T-helper 9 cell (primary cell): ENCODE measurements around the gene FBXO24.
"Not testable (repeated sequence)": the region's sequence is repeated elsewhere in the genome, so short reads cannot be mapped to it uniquely, and the experiment has no call there.

Source experiments
- DNase-seq: peaks from one replicate; pipeline ENCODE4 v3.0.0-alpha.2; 2020

Gene FBXO24

DNA sequence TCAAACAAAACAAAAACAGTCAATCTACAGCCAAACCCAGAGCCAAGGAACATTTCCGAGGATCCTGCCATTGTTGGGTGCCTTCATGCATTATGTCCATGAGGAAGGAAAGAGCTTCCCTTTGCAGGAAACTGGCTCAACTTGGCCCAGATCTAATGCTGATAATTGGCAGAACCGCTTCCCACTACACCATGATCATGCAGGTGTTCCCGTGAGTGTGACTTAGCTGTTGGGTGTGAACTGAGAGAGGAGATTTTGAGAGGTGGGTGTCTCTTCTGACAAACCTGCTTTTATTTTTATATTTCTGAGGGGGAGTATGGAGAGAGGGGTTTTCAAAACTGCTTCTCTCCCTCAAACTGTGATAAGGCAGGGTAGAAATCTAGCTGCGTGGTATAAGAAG lies 27.0 kb upstream of the FBXO24 start:
- DNase-seq = no peak

DNA sequence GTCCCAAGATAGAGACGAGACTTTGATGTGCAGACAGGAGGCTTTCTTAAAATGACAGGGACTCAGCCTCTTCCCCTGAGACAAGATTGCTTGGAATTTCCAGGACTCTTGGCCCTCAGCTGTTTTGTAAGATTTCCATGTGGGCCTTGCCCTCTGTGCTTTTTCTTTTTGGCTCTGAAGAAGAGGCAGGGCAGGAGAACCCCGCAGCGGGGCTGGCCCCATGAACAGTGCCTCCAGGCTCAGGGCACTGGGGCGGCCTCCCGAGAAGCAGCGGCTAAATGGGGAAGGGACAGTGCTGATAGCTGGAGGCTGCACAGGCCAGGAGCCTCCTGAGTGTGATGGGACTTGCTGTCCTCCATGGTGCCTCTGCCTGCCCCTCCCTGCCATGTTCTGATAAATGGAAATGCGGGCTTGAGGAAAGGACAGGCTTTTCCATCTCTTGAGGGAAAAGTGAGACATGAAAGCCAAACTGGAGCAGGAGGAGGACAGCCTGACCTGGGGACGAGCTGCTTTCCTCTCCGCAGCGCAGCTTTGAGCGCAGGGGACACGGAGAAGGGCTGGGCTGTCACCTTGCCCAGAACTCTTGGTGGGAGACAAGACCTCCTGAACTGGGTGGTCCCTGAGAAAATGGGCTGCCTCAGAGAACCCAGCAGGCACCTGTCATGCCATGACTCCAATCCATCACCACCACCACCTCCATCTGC lies 24.5 kb upstream of the FBXO24 start:
- DNase-seq = no peak

DNA sequence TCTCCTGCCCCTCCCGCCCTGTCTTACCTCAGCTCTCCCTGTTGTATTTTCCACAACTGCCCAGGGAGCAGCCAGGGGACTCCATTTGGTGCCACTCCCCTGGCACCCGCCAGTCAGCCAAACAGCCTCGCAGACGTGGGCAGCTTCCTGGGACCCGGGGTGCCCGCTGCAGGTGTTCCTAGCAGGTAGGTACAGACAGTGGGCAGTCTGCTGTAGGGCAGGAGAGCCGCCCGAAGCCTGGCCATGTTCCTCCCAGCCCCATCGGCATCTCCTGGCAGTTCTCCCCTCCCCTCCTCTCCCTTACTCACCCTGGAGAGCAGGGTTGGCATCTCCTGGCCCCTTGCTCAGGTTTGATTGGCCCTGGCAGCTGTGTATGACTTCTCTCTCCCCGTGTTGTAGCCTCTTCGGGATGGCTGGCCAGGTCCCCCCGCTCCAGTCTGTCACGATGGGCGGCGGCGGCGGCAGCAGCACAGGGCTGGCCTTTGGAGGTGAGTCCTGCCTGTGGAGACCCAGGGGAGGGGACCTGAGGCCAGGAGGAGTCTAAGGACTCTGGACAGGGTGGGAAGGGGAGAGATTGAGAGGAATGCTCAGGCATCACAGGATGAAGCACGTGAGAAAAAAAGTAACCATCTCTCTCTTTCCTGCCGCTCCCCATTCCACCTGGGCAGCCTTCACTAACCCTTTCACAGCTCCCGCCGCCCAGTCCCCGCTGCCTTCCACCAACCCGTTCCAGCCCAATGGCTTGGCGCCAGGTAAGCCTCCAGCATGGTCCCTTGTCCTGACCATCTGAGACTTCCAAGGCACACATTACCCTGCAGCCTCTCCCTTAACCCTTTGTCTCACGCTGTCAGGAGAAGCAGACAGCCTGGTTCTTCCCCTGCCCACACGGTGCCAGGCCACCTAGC lies 23.7 kb upstream of the FBXO24 start:
- DNase-seq = no peak

DNA sequence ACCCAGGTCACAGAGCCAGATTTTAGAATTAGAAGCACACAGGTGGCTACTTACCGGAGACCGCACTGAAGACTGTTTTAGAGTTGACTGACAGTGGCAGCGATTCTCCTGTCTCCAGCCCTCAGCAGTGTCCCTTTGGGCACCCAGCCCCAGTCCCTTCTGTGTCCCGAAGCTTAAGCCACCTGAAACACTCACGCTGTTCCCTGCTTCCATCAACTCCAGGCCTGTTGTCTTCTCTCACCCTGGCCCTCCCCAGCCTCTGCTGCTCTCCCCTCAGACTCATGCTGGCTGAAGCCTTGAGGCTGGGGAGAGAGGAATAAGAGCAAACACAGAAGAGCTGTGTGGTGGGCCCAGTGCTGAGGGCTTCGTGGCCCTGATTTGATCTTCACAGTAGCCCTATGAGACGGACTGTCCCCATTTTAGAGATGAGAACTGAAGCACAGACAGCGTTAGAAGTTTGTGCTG lies 23.0 kb upstream of the FBXO24 start:
- no peak for DNase-seq

DNA sequence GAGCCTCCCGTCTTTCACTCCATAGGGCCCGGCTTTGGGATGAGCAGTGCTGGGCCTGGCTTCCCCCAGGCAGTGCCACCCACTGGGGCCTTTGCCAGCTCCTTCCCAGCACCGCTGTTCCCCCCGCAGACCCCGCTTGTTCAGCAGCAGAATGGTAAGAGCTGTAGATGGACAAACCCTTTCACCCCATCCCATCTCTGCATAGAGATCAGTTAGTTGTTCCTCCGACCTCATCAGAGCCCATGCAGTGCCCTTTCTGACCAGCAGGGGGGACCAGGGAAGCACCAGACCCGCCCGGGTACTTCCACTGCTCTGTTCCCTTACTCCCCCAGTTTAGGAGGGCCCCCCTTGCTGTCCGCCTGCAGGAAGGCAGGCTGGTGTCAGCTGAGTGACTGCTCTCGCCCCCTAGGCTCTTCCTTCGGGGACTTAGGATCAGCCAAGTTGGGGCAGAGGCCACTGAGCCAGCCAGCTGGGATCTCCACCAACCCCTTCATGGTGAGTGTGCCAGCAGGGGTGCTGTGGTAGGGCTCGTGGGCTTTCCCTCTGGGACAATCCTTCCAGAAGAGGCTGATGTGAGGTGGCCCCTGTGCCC lies 22.2 kb upstream of the FBXO24 start:
- DNase-seq = peak; percentile 83

DNA sequence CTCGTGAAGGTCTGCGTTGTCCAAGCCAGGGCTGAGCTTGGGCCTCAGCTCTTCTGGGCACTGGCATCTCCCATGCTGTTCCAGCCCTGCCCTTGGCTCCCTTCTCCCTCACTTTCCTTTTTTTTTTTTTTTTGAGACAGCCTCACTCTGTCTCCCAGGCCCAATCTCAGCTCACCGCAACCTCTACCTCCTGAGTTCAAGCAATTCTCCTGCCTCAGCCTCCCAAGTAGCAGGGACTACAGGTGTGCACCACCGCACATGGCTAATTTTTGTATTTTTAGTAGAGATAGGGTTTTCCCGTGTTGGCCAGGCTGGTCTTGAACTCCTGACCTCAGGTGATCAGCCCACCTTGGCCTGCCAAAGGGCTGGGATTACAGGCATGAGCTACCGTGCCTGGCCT lies 21.7 kb upstream of the FBXO24 start:
- not testable (repeated sequence) for DNase-seq

DNA sequence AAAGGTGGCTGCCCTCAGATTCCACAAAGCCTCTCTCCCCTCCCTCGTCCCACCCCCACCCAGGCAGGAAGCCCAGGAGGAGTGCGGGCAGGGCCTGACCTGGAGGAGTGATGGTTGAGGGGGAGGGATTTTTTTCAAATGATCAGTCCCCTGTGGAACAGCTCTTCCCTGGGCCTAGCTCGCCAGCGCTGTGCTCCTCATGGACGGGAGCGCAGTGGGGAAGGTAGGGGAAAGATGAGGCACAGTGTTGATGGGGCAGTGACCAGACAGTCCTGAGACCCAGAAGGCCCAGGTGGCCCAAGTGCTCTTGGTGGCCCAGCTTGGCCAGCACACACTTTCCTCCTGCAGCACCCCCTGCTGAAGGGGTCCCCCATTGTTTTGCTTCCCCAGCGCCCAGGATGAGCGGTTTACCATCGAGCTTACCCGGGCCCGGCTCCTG lies 21.0 kb upstream of the FBXO24 start:
- no peak for DNase-seq

DNA sequence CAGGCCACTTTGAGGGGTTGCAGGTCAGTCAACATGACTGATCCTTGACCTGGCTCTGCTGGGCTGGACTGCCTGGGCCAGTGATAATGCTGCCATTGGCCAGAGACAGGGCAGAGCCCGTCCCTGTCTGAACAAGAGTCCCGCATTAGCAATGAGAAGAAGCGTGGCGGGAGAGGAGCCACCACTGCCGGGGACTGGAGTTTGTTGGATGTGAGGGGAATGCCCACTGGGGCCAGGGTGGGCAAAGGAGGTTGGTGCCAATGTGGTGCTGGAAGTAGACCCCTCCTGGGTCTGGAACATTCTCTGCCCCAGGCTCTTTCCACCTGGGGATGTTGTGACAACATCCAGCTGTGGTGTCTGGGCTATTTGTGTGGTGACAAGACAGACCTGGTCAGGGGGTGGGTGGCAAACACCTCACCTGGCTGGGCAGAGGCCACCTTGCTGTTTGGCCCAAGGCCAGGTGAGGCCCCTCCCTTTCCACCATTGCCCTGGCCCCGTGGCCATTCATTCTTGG lies 20.1 kb upstream of the FBXO24 start:
- DNase-seq = no peak

DNA sequence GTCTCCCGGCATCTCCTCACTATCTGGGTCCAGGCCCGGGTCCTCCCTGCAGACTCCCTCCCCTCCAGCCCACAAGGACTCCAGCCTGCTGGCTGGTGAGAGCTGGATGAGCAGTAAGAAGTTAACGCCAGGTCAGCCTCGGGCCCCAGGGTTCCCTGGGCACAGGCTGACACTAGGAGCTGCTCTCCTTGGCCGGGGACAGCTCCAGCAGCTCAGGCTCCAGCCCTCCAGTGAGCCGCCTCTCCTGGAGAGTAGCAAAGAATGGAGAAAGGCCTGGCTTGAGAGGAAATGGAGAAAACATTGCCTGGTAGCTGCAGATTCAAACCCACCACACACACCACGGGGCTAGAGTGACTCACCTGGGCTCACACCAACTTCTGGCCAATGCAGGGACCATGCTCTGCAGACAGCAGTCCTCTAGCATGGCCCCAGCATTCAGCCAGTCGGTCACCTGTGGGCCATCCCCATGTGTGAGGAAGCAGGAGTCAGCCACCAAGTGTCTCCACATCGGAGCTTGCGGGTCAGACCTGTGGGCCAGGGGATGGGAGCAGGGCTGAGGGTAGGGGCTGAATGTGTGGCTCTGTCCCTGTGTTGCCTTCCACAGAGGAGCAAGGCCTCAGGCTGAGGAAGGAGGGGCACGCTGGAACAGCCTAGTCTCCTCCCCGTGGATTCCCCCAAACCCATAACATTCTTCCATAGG lies 18.9 kb upstream of the FBXO24 start:
- no peak for DNase-seq

DNA sequence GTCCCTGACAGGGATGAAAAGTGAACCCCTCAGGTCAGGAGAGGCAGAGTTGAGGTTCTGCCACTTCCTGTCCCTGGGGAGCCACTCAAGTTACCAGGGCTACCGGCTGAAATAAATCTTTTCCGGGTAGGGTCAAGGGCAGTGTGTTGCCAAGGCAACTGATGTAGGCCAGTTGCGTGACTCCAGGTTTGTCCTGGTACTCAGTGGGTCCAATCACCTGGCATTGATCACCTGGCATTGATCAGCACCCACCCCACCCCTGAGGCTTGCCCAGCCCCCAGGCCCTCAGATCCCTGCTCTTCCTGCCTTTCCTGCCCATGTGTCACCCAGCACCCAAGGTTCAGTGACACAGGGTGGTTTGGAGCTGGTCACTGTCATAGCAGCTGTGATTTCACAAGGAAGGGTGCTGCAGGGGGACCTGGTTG lies 18.4 kb upstream of the FBXO24 start:
- no peak for DNase-seq

DNA sequence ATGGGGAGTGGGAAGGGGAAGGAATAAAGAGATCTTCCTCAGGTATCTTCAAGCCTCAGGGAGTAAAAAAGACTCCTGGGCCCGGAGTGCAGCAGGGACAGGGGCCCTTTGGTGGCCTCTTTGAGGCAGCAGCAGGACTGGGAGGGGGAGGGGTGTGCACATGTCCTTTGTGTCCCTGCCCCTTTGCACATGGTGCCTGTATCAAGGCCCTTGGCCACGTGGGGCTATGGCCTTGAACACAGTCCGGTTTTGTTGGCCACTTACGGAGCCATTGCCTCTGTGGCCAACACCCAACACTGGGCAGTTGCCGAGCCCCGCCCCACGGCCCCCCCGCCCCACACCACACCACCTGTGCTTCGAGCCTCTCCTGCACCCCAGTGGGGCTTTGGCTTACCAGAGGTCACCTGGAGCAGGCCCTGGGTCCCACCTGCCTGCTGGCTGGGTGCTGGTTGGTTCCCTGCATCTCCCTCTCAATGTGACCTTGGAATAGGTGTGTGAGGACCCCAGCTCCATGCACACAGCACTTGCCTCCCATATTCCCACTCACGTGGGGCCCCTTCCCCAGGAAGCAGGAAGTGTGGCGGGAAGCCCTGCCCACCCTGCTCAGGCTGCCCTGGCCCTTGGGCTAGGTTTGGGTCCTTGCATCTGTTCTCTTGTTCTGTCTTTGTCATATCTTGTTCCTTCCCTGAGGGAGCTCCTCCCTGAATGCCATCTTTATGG lies 17.8 kb upstream of the FBXO24 start:
- no peak for DNase-seq

DNA sequence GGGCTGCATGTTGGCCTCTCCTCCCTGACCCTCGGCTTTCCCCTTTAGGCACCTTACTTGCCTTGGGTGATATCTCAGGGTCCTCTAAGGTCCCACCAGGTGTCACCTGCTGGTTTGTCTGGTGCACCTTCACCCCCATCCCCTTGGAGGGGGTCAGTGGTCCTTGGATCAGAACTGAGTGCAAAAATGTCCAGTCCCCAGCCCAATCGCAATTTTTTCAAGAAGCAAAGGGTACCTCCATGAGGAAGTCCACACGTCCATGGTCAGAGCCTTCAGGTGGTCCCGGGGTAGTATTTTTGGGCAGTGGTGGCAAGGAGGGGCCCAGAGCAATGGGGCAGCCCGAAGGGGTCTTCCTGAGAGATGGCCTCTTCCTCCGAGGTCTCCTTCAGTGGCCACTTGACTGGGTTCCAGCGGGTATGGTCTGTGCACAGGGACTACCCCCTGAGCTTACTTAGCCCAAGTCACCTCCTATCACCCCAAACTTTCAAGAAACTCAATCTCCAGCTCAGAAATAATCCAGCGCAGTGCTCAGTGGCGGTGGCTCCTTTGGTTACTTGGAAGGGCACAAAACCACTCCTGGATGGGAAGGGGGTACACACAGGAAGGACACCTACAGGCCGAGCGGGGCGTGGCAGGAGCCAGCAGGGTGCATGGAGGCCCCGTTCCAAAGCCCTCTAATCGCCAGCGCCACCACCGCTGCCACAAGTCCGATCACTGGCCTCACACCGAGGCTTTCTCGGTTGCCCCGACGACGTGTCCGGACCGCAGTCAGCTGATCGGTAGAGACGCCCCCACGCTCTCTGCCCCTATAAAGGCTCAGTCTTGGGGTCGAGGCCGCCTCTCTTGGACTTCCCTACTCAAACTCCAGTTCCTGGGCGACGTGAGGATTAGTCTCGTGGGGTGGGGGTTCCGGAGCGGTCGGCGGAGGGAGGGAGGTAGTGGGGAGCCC lies 17.0 kb upstream of the FBXO24 start:
- peak; percentile 34 for DNase-seq

DNA sequence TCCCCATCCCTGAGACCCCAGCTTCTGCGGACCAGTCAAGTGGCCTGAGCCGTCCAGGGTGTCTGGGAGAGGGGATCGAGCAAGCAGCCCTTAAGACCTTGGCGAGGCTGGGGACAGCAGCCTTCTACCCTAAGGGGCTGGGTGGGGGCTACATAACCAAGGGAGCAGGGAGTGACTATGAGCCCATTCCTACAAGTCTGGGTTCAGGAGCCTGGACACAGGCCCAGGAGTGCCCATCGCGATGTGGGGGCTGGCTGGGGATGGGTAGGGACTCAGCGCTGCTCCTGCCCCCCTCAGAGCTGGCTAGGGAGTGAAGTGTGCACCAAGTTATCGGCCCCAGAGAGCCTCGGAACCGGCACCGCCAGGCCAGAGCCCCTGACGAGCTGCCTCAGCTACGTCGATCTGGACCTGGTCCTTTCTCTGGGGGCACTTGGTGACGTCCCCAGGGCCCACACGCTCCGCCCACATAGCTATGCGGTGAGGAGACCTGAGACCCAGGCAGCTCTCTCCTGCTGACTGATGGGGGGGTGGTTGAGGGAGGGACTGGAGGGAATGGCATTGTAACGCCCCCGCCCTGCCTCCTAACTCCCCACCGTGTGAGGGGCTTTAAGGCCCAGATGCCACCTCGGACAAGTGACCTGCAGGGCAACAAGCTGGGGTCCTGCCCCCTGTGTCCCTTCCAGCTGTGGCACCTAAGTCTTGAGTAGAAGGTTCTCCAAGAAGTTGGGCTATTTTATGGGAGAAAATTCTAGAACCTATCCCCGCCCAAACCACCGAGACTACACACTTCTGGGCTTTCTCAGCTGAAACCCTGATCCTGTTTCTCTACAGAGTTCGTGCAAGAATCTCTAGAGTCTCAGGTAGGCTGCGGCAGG lies 14.9 kb upstream of the FBXO24 start:
- no peak for DNase-seq

DNA sequence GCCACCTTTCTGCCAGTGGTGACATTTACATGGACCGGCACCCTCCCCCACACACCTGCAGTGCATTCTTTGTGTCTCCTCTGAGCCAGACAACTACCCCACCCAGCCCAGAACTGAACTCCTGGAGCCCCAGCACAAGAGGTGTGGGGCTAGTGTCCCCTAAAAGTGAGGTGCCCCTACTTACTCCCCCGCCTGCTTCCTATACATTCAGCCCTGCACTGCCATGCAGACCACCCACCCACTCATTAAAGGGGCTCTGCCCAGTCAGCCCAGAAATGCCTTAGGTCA lies 14.4 kb upstream of the FBXO24 start:
- no peak for DNase-seq

DNA sequence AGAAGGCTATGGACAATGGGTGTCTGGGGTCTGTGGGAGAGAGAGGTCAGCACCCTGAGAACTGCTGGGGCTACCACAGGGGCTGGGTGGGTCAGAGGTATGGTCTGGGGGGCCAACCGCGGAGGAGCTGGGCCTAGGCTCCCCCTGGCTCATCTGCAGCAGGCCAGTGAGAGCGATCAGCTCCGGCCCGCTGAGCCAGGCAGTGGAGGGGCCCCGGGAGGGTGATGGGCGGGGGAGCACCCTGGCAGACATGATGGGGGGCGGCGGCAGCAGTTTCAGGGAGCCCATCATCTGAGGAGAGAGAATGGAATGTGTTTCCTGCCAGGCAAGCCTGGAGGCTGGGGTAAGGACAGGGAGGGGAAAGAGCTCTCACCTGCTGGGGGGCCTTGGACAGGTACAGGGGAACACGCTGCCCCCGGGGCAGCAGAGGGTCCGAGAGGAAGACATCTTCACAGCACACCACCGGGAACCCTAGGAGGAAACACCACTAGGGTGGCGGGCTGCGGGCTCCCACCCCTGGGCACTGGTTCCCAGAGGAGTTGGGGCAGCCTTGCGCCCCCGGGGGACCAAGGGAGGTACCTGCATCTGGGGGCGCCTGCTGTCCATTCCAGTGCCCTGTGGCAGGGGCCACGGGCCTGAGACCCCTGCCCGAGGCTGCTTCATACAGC lies 13.7 kb upstream of the FBXO24 start:
- no peak for DNase-seq

DNA sequence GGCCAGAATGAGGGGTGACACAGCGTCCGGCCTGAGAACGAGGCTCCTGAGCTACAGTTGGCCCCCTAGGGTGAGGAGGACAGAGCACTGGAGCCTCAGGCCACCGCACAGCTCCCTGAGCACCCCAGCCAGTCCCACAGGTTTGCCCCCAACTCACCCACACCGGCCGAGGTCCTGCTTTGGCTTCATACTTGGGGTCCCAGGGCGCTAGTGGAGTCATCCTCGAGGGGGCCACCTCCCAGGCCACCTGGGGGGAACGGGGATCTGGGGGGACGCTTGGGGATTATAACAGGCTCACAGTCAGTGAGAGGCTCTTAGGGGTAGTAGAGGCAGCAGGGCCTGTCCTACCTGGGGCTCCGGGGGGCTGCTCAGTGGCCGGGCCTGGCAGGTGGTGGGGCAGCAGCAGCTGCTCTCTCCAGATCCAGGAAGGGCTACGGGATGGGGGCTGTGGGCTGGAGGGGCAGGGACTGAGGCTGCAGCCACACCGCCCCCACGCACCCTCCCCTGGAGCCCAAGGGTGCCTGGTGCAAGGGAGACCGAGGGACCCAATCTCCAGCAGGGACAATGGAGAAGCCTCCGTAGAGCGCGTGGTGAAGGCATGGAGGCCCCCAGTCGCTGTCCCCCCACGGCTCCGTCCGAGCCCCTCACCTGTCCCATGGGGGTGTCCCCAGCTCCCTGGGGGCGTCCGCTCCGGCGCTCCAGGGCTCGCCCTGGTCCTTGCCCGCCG lies 13.0 kb upstream of the FBXO24 start:
- no peak for DNase-seq

DNA sequence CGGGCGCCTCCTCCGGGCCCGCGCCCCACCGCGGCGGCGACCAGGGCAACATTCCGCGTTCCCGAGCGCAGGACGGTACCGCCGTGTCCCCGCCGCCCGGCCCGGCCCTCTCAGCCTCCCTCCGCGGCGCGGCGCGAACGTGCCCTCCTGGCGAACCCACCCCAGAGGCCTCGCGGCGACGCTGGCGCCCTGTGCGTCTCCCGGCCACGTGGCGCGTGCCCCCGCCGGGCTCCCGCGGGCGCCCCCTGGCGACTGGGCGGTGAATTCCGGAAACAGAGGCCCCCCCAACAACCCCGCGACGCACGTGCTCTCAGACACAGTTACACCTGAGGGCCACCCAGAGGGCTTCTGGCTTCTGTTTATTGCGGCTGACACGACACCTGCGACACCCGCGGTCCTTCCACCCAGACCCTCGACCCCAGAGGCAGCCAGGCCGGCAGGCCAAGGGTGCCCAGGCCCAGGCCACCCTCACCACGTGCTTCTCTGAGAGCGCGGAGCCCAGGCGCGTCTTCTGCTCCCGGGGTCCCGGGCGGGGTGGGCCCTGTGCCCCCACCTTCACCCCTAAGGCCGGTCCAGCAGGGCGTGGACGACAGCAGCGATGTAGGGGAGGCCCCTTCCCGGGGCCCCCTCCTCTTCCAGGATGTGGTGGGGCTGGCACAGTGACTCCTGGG lies 12.3 kb upstream of the FBXO24 start, which contains the start of gene SAP25:
Gene SAP25, minus strand, starts transcription at position 210 of the 671 bp plus-strand sequence. Its CDS starts 158 bp downstream, at position 52.
- DNase-seq = no peak
